Liver (tissue), 3 donors: ENCODE data around the gene GJC1.
"Not testable (repeated sequence)": the region's sequence is repeated elsewhere in the genome, so short reads cannot be mapped to it uniquely, and the experiment has no call there.

Source experiments
- CTCF ChIP-seq: fragments of 150-350 bp; IDR thresholded peaks from 2 replicates; pipeline ENCODE4 v1.5.1; 2017; ENCODE audit warnings: improper control_type of control experiment, low read depth, low read length; ENCODE audit not compliant: missing input control
- FOXA2 ChIP-seq: IDR thresholded peaks from 2 replicates; pipeline ENCODE4 v1.6.1; 2016; ENCODE audit warnings: antibody characterized with exemption
- HNF4G ChIP-seq: IDR thresholded peaks from 2 replicates; pipeline ENCODE4 v1.6.1; 2016; ENCODE audit warnings: antibody characterized with exemption
- JUND ChIP-seq, 2 donors: IDR thresholded peaks; 2 replicates each; pipeline ENCODE4 v1.6.1; 2016; ENCODE audit warnings: antibody characterized with exemption in 2 of 2
- YY1 ChIP-seq: IDR thresholded peaks from 2 replicates; pipeline ENCODE4 v1.6.1; 2016; ENCODE audit warnings: antibody characterized with exemption, mild to moderate bottlenecking
- TF ChIP-seq, protein P1 (sequence below): IDR thresholded peaks from 2 replicates; pipeline ENCODE4 v1.6.1; 2016; ENCODE audit warnings: antibody characterized with exemption, mild to moderate bottlenecking
- donor health status: healthy.
- donor health status: healthy.

GRCh38 chr17:44808656-44809388 is 21.3 kb downstream of the GJC1 start:
- TF ChIP-seq, protein P1, sequence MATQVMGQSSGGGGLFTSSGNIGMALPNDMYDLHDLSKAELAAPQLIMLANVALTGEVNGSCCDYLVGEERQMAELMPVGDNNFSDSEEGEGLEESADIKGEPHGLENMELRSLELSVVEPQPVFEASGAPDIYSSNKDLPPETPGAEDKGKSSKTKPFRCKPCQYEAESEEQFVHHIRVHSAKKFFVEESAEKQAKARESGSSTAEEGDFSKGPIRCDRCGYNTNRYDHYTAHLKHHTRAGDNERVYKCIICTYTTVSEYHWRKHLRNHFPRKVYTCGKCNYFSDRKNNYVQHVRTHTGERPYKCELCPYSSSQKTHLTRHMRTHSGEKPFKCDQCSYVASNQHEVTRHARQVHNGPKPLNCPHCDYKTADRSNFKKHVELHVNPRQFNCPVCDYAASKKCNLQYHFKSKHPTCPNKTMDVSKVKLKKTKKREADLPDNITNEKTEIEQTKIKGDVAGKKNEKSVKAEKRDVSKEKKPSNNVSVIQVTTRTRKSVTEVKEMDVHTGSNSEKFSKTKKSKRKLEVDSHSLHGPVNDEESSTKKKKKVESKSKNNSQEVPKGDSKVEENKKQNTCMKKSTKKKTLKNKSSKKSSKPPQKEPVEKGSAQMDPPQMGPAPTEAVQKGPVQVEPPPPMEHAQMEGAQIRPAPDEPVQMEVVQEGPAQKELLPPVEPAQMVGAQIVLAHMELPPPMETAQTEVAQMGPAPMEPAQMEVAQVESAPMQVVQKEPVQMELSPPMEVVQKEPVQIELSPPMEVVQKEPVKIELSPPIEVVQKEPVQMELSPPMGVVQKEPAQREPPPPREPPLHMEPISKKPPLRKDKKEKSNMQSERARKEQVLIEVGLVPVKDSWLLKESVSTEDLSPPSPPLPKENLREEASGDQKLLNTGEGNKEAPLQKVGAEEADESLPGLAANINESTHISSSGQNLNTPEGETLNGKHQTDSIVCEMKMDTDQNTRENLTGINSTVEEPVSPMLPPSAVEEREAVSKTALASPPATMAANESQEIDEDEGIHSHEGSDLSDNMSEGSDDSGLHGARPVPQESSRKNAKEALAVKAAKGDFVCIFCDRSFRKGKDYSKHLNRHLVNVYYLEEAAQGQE: not testable (repeated sequence)
- not testable (repeated sequence) for TF ChIP-seq CTCF; JUND (IDR thresholded peaks at IDR 0.05); YY1; HNF4G; FOXA2
